ENCODE data around the gene FOXN3.

Gene FOXN3

GRCh38 chr14:89357655-89358297, 59.3 kb downstream of the FOXN3 start:
- no peak for TF ChIP-seq CTCF (IDR thresholded peaks at IDR 0.05; ENCODE audit: control extremely low read depth, extremely low read depth, low read depth, missing control alignments)
- no peak for DNase-seq (ENCODE audit: extremely low spot score)
- CTCF ChIA-PET, result interaction anchor here (1.3 to 2.8 kb wide), 4 partner anchors 18 to 26 kb away, joined by 4 to 8 read pairs (median 6); no protein-coding TSS in a partner anchor

DNA sequence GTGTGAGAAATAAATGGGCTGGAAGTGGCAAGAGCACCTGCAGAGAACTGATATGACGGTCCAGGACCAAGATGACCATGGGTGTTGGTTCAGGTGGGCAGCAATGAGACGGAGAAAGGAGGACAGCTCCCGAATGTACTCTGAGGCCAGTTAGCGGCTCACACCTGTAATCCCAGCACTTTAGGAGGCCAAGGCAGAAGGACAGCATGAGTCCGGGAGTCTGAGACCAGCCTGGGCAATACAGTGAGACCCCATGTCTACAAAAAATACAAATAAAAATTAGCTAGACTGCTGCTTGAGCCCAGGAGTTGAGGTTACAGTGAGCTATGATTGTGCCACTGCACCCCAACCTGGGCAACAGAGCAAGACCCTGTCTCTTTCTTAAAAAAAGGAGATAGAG, 60.1 kb downstream of the FOXN3 start:
- CTCF ChIA-PET, result interaction anchor here (1.0 to 2.8 kb wide), 4 partner anchors 8 to 23 kb away, joined by 3 to 7 read pairs (median 4); no protein-coding TSS in a partner anchor
- no peak for DNase-seq (ENCODE audit: extremely low spot score)
- TF ChIP-seq CTCF (IDR thresholded peaks at IDR 0.05; ENCODE audit: control extremely low read depth, extremely low read depth, low read depth, missing control alignments), result no peak
- POLR2A ChIA-PET, result no interaction called here

More at GRCh38 chr14:89357655-89358297, 59.3 kb downstream of the FOXN3 start:
- POLR2A ChIA-PET, result no interaction called here

- ChIA-PET CTCF (interaction anchor here (1.0 to 1.5 kb wide), 3 partner anchors 9 to 23 kb away, joined by 3 to 5 read pairs (median 4); no protein-coding TSS in a partner anchor), POLR2A (no interaction called here)
- DNase-seq (ENCODE audit: extremely low spot score), result no peak
- no peak for TF ChIP-seq CTCF (IDR thresholded peaks at IDR 0.05; ENCODE audit: control extremely low read depth, extremely low read depth, low read depth, missing control alignments)
Observed at GRCh38 chr14:89356496-89356895, 60.5 kb downstream of the FOXN3 start.

GRCh38 chr14:89353766-89354113, 63.3 kb downstream of the FOXN3 start:
- CTCF ChIA-PET, result interaction anchor here (1.2 to 1.8 kb wide), 4 partner anchors 9 to 17 kb away, joined by 3 to 8 read pairs (median 5); no protein-coding TSS in a partner anchor
- POLR2A ChIA-PET, result no interaction called here
- DNase-seq (ENCODE audit: extremely low spot score), result no peak
- no peak for TF ChIP-seq CTCF (IDR thresholded peaks at IDR 0.05; ENCODE audit: control extremely low read depth, extremely low read depth, low read depth, missing control alignments)

DNA sequence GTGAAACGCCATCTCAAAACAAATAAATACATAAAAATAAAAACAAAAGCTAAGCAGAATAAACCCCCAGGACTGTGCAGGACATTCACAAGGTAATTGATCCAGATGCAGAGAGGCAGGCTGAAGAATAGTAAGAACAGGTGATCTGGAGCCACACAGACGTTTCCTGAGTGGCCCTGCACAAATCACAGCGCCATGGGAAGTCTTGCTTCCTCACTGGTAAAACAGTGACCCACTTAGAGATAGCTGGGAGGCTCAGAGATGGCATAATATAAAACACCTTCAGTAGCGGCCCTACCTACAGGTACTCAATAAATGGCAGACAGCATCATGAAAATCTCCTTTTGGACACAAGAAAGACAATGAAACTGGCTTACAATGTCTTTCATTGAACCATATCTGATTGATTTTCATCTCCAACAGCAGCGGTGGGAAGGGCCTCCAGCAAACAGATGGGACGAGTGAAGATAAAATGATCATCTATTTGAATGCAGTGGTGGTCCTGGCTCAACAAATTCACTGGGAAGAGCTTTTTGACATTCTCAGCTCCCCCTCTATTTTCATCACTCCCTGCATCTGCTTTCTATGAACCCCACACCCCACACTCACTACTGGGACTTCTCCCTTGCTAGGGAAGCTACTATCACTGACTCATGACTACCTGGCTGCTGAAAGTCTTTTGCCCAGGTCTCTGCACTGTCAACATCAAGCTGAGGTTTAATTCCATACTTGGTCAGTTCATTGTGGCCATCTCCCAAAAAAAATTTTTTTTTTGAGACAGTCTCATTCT, 63.9 kb downstream of the FOXN3 start:
- CTCF ChIA-PET, result interaction anchor here (1.2 to 1.8 kb wide), 6 partner anchors 8 to 37 kb away, joined by 3 to 8 read pairs (median 3); no protein-coding TSS in a partner anchor
- POLR2A ChIA-PET, result no interaction called here
- no peak for TF ChIP-seq CTCF (IDR thresholded peaks at IDR 0.05; ENCODE audit: control extremely low read depth, extremely low read depth, low read depth, missing control alignments)

GRCh38 chr14:89351516-89352404, 65.3 kb downstream of the FOXN3 start:
- peak; percentile 53 for DNase-seq (ENCODE audit: extremely low spot score)
- CTCF ChIA-PET, result interaction anchor here (1.5 kb wide), 1 partner anchor 13 kb away, joined by 4 read pairs; no protein-coding TSS in a partner anchor
- TF ChIP-seq CTCF (IDR thresholded peaks at IDR 0.05; ENCODE audit: control extremely low read depth, extremely low read depth, low read depth, missing control alignments), result no peak
- POLR2A ChIA-PET, result interaction anchor here (0.5 kb wide), 1 partner anchor 79 kb away, joined by 3 read pairs; no protein-coding TSS in a partner anchor

More for the DNA sequence above, 63.9 kb downstream of the FOXN3 start:
- no peak for DNase-seq (ENCODE audit: extremely low spot score)
